ENCODE measurements around the gene NUBPL.
"Not testable (repeated sequence)": the region's sequence is repeated elsewhere in the genome, so short reads cannot be mapped to it uniquely, and the experiment has no call there.

Gene NUBPL

DNA sequence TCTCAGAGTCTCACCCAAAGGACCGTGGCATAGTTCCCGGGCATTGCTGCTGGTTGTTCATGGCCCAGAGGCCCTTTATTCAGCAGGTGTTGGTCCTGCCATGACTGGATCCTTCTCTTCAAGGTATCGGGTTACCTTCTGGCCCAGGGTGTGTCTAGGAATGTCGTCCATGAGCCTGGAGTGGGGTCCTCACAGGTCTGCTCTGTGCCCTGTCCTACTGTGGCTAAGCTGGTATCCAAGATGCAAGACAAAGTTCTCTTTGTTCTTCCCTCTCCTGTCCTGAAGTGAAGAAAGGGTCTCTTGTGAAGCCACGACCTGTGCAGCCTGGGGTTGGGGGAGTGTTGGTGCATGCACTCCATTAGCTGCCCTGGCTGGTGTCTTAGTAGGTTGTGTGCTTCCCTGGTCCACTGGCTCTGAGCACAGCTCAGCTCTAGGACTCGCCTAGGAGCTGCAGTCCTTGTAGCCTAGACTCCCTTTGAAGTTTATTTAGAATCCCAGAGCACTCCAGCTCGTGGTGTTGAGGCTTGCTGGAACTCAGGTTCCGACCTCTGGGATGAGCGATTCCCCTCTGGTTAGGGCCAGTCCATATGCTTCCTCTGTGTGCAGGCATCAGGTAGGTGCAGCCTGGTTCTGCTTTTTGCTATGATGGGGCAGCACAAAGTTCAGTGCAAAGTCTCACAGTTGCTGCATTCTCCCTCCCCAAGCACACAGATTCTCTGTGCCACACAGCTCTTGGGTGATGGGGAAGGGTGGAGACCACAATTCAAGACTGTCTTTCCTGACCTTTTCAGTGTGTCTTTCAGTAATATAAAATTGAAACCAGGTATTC, 117.4 kb downstream of the NUBPL start:
- FAIRE-seq, result no peak

DNA sequence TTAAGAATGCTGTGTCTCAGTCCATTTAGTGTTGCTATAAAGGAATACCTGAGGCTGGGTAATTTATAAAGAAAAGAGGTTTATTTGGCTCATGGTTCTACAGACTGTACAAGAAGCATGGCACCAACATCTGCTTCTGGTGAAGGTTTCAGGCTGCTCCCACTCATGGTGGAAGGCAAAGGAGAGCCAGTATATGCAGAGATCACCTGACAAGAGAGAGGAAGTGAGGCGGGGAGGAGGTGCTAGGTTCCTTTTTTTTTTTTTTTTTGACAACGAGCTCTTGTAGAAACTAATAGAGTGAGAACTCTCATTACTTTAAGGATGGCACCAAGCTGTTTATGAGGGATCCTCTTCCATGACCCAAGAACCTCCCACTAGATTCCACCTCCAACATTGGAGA, 121.6 kb downstream of the NUBPL start:
- no peak for FAIRE-seq

- FAIRE-seq, result no peak
Measured at GRCh38 chr14:31687726-31688125, 126.5 kb downstream of the NUBPL start.

GRCh38 chr14:31690056-31690455, 128.9 kb downstream of the NUBPL start:
- FAIRE-seq, result no peak

GRCh38 chr14:31692376-31692781, 131.2 kb downstream of the NUBPL start:
- no peak for FAIRE-seq

DNA sequence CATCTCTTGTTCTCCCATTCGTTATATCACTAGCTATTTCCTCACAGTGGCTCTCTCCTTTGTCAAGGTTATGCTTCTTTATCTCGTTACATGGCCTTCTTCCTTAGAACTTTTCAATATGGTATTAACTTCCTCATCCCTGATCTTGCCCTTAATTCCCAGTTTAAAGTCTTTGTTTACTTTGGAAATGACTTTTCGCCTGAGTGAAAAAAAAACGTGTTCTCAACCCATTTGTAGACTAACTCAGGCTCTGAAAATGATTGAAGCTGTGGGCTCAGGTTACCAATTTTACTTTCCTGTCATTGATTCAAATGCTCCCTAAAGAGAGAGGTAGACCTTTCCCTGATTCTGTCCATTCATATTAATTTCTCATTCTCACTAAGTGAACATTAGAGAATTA, 135.2 kb downstream of the NUBPL start:
- no peak for FAIRE-seq

DNA sequence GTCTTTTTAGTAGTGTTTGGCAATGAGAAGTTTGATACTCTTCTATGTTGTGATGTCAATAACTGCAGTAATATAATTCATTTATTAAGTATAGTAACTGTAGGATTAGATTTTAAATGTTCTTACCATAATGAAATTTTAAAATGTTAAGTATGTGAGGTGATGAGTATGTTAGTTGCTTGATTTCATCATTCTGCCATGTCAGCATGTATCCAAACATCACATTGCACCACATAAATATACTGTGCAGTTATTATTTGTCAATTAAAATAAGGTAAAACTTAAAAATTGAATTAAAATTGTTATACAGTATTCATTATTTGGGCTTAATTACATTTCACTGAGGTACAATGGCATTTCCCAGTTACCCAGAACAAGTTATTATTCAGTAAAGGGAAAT, 138.6 kb downstream of the NUBPL start:
- no peak for FAIRE-seq

GRCh38 chr14:31700282-31701074, 139.3 kb downstream of the NUBPL start:
- no peak for FAIRE-seq

GRCh38 chr14:31702130-31702529, 140.9 kb downstream of the NUBPL start:
- FAIRE-seq, result no peak

GRCh38 chr14:31703056-31703455, 141.9 kb downstream of the NUBPL start:
- no peak for FAIRE-seq

DNA sequence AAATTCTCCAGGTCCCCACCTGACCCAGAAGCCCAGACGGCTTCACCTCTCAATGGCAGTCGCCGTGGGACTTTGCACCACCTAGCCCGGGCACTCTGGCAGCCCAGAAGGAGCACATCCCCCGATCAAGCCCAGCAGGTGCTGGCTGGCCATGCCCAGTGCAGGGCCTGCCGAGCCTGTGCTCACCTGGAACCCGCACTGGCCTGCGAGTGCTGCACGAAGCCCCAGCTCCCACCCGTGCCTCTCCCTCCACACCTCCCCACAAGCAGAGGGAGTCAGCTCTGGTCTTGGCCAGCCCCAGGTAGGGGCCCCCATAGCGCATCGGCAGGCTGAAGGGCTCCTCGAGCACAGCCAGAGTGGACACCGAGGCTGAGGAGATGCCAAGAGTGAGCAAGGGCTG, 144.5 kb downstream of the NUBPL start:
- no peak for FAIRE-seq

DNA sequence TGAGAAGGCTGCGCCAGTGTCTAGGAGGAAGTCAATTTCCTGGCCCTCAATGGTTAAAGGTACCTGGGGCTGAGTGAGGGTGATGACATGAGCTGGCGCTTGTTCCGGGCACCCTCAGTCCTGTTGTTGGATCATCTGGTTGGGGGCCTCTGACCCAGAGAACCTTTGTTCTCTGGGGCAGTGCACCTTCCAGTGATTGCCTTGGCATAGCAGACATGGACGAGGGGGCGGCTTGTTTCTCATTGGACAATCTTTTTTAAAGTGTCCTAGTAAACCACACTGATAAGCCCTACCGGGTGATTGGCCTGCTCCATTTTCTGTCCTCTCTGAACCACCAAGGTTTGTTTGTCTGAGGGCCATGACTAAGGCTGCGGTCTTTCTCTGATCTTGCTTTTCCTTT, 147.5 kb downstream of the NUBPL start:
- FAIRE-seq, result not testable (repeated sequence)

DNA sequence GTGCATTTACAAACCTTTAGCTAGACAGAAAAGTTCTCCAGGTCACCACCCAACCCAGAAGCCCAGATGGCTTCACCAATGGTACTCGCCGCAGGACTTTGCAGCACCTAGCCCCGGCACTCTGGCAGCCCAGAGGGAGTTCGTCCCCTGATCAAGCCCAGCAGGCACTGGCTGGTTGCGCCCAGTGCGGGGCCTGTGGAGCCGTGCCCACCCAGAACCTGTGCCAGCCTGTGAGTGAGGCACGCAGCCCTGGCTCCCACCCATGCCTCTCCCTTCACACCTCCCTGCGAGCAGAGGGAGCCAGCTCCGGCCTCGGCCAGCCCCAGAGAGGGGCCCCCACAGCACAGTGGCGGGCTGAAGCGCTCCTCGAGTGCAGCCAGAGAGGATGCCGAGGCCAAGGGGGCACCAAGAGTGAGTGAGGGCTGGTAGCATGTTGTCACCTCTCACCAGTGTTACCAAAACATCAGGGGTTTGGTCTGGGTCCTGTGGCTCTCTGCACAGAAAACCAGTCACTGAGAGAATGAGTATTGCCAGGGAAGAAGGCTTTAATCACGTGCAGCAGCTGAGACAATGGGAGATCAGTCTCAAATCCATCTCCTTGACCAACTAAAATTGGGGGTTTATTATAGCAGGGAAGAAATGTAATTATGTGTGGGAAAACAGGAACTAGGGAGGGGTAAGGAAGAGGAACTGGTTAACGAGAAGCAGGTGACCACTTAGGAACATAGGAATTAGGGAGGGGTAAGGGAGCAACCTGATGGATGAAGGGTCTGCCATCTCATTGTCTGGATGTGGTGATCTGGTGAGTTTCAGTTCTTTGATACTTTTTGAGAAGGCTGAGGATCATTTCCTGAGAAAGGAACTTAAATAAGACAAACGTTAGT, 151.3 kb downstream of the NUBPL start:
- FAIRE-seq, result no peak

DNA sequence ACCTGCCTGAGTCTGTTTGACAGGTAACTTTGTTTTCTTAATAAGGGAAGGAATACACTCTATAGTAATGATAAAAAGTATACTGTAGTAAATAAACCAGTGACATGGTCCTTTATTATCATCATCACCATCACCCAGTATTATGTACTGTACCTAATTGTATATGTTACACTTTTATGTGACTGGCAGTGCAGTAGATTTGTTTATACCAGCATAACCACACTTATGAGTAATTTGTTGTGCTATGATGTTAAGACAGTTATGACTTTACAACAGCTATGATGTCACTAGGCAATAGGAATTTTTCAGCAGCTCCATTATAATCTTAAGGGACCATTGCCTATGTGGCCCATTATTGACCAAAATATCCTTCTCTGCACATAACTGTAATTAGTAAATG, 155.0 kb downstream of the NUBPL start:
- no peak for FAIRE-seq

GRCh38 chr14:31717294-31718085, 156.3 kb downstream of the NUBPL start:
- FAIRE-seq, result no peak

GRCh38 chr14:31718585-31718984, 157.4 kb downstream of the NUBPL start:
- no peak for FAIRE-seq

DNA sequence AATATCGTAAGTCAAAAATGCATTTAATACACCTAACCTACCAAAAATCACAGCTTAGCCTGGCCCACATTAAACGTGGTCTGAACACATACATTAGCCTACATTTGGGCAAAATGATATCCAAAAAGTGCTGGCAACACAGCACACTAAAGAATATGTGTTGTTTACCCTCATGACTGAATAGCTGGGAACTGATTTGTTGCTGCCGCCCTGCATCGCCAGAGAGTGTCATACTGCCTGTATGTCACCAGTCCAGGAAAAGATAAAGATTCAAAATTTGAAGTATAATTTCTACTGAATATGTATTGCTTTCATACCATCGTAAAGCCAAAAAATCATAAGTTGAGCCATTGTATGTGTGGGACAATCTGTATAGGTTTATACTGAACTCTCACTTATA, 157.8 kb downstream of the NUBPL start:
- FAIRE-seq, result no peak

DNA sequence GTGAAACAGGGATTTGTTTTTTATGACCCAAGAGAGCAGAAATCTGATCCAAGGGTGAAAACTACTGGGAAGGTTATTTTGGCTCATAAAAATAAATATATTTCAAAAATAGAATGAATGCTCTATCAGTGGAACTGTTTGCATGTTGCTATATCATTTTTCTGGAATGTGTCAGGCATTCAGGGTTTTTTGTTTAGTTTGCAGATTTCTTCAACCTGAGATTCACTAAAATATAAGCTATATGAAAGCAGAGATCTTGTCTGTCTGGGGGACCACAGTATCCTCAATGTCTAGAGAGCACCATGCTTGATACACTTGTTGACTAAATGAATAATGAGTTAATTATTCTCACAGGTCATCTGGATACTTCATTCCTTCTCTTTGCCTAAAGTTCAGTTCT, 165.1 kb downstream of the NUBPL start:
- FAIRE-seq, result no peak

DNA sequence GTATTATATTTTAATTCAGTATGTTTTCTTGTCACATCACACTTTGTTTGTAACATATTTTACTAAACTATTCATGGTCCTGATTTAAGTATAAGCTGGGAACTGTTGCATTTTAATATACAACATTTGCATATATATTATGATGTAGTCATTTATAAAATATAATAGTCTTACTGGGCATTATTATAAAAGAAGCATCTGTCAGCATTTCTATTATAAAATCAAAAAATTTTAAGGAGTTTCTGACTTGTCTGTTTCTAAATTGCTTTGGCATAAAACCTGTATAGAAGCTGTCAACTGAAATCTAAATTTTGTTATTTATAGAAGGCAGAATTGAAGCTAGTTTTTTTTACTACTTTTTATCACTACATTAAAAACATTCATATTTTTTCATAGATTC, 166.6 kb downstream of the NUBPL start:
- FAIRE-seq, result no peak

GRCh38 chr14:31740688-31741087, 179.5 kb downstream of the NUBPL start:
- no peak for FAIRE-seq

GRCh38 chr14:31745741-31746140, 184.5 kb downstream of the NUBPL start:
- no peak for FAIRE-seq

DNA sequence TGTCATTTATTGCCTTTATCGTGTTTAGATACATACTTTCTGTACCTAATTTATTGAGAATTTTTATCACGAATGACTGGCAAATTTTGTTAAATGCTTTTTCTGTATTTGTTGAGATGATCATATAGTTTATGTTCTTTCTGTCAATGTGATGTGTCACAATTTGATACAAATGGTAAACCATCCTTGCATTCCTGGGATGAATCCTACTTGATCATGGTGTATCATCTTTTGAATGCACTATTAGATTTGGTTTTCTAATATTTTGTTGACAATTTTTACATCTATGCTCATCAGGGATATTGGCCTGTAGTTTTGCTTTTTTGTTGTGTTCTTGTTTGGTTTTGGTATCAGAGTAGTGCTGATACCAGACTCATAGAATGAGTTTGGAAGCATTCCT, 185.1 kb downstream of the NUBPL start:
- no peak for FAIRE-seq

Measured in A204.1 (cell line).